Liver (tissue), 9 donors: Measurements from ENCODE around the gene XDH. TPM values are rescaled to one million over a fixed set of nuclear protein-coding genes. Genes with fewer than 3 reads are reported as not detected.
A peak's percentile ranks its signal among the peaks of the same experiment; 100 is the strongest.

Experiments used
- DNase-seq: peaks from one replicate; pipeline ENCODE4 v3.0.0-alpha.2; 2017; ENCODE audit warnings: low spot score
- H3K27ac ChIP-seq, 2 donors: one replicate each; pipeline ENCODE4 v1.7.0; 2013; ENCODE audit warnings: inconsistent platforms in 2 of 2, low read length in 2 of 2, control low read depth in 1 of 2, low read depth in 1 of 2, mild to moderate bottlenecking in 1 of 2
- H3K27me3 ChIP-seq, 4 donors: one replicate each; pipeline versions ENCODE4 v1.6.1 to v1.7.0; 2013; ENCODE audit warnings: low read length in 3 of 4, inconsistent platforms in 1 of 4, mild to moderate bottlenecking in 1 of 4, moderate library complexity in 1 of 4; ENCODE audit not compliant: control insufficient read depth in 4 of 4, insufficient read depth in 4 of 4
- H3K36me3 ChIP-seq, 4 donors: one replicate each; pipeline versions ENCODE4 v1.6.1 to v1.7.0; 2013; ENCODE audit warnings: low read length in 3 of 4, mild to moderate bottlenecking in 3 of 4, low read depth in 1 of 4, moderate library complexity in 1 of 4; ENCODE audit not compliant: control insufficient read depth in 4 of 4, insufficient read depth in 3 of 4
- H3K4me1 ChIP-seq, 4 donors: one replicate each; pipeline versions ENCODE4 v1.6.1 to v1.7.0; 2013; ENCODE audit warnings: low read length in 3 of 4, mild to moderate bottlenecking in 3 of 4, moderate library complexity in 1 of 4; ENCODE audit not compliant: control insufficient read depth in 4 of 4, insufficient read depth in 4 of 4
- H3K4me3 ChIP-seq, 3 donors: one replicate each; pipeline versions ENCODE4 v1.6.1 to v1.7.0; 2013; ENCODE audit warnings: low read length in 3 of 3, control low read depth in 1 of 3, low read depth in 1 of 3, mild to moderate bottlenecking in 1 of 3
- H3K9ac ChIP-seq, 2 donors: one replicate each; pipeline ENCODE4 v1.7.0; 2013; ENCODE audit warnings: low read length in 2 of 2, mild to moderate bottlenecking in 2 of 2, moderate library complexity in 2 of 2, control low read depth in 1 of 2, low read depth in 1 of 2
- H3K9me3 ChIP-seq, 4 donors: one replicate each; pipeline versions ENCODE4 v1.6.1 to v1.7.0; 2013; ENCODE audit warnings: low read length in 3 of 4; ENCODE audit not compliant: control insufficient read depth in 4 of 4
- ATF3 ChIP-seq: IDR thresholded peaks from 2 replicates; pipeline ENCODE4 v1.6.1; 2016; ENCODE audit warnings: antibody characterized with exemption
- CTCF ChIP-seq: fragments of 150-350 bp; IDR thresholded peaks from 2 replicates; pipeline ENCODE4 v1.5.1; 2017; ENCODE audit warnings: improper control_type of control experiment, low read depth, low read length; ENCODE audit not compliant: missing input control
- EGR1 ChIP-seq, 2 donors: IDR thresholded peaks; 2 replicates each; pipeline ENCODE4 v1.6.1; 2016 to 2018; ENCODE audit warnings: antibody characterized with exemption in 2 of 2, low read depth in 2 of 2
- FOXA1 ChIP-seq: IDR thresholded peaks from 2 replicates; pipeline ENCODE4 v1.6.1; 2016; ENCODE audit warnings: antibody characterized with exemption
- FOXA2 ChIP-seq: IDR thresholded peaks from 2 replicates; pipeline ENCODE4 v1.6.1; 2016; ENCODE audit warnings: antibody characterized with exemption
- GABPA ChIP-seq, 2 donors: IDR thresholded peaks in 1 of 2; conservative IDR thresholded peaks in 1 of 2; 2 replicates each; pipeline ENCODE4 v1.6.1; 2016; ENCODE audit warnings: antibody characterized with exemption in 2 of 2, mild to moderate bottlenecking in 1 of 2, moderate library complexity in 1 of 2
- HNF4A ChIP-seq, 2 donors: conservative IDR thresholded peaks; 2 replicates each; pipeline ENCODE4 v1.6.1; 2016; ENCODE audit warnings: antibody characterized with exemption in 2 of 2, mild to moderate bottlenecking in 2 of 2
- HNF4G ChIP-seq: IDR thresholded peaks from 2 replicates; pipeline ENCODE4 v1.6.1; 2016; ENCODE audit warnings: antibody characterized with exemption
- JUND ChIP-seq, 2 donors: IDR thresholded peaks; 2 replicates each; pipeline ENCODE4 v1.6.1; 2016; ENCODE audit warnings: antibody characterized with exemption in 2 of 2
- MAX ChIP-seq: IDR thresholded peaks from 2 replicates; pipeline ENCODE4 v1.6.1; 2016; ENCODE audit warnings: antibody characterized with exemption
- NR2F2 ChIP-seq: IDR thresholded peaks from 2 replicates; pipeline ENCODE4 v1.6.1; 2016; ENCODE audit warnings: antibody characterized with exemption
- RAD21 ChIP-seq, 2 donors: IDR thresholded peaks; 2 replicates each; pipeline ENCODE4 v1.6.1; 2016; ENCODE audit warnings: antibody characterized with exemption in 2 of 2, mild to moderate bottlenecking in 2 of 2
- REST ChIP-seq: IDR thresholded peaks from 2 replicates; pipeline ENCODE4 v1.6.1; 2016; ENCODE audit warnings: antibody characterized with exemption, mild to moderate bottlenecking
- RXRA ChIP-seq, 2 donors: IDR thresholded peaks; 2 replicates each; pipeline ENCODE4 v1.6.1; 2017 to 2018; ENCODE audit warnings: antibody characterized with exemption in 2 of 2, mild to moderate bottlenecking in 1 of 2
- SP1 ChIP-seq: IDR thresholded peaks from 2 replicates; pipeline ENCODE4 v1.6.1; 2018; ENCODE audit warnings: antibody characterized with exemption, mild to moderate bottlenecking
- TAF1 ChIP-seq: conservative IDR thresholded peaks from 2 replicates; pipeline ENCODE4 v1.6.1; 2016; ENCODE audit warnings: antibody characterized with exemption, mild to moderate bottlenecking
- ZBTB33 ChIP-seq: IDR thresholded peaks from 2 replicates; pipeline ENCODE4 v1.6.1; 2016; ENCODE audit warnings: antibody characterized with exemption
- WGBS: extraction: QIAGEN DNeasy Blood & Tissue Kit; methylation state at CpG from one replicate; pipeline ENCODE4 v1.1.7; 2013; 5-methylcytosine and 5-hydroxymethylcytosine counted together
- polyA plus RNA-seq, 2 donors: library from polyadenylated mRNA; stranded (reverse) in 1 of 2; unstranded in 1 of 2; fragments of 200-250 nt in 1 of 2; fragments of >200 nt in 1 of 2; fragmentation: Nextera tagmentation in 1 of 2; extraction: Ambion mirVana in 1 of 2; gene quantifications; one replicate each; pipeline versions ENCODE4 v1.2.1 to v1.2.3, GENCODE V29; 2013 to 2015
- total RNA-seq, 2 donors: library from RNA; depleted of rRNA; stranded (reverse); fragments of >200 nt; gene quantifications; one replicate each; pipeline ENCODE4 v1.2.3, GENCODE V29; 2014
- donor health status: healthy.
- donor health status: healthy.
- donor health status: healthy.
- donor health status: healthy.
- donor health status: healthy.

XDH gene
- total and polyA plus RNA-seq, 4 donors, result 6.8 to 76.6 (median 12.0) TPM

GRCh38 chr2:31381601-31382000 is 32.9 kb downstream of the XDH start:
- H3K4me1 ChIP-seq, result peaks cover 3 to 28% (median 11%) of the 10 kb centered on the region in 4 donors
- H3K4me3 ChIP-seq, result no peak overlapping the region
- H3K36me3 ChIP-seq, result peaks cover 2 to 50% (median 45%) of the 10 kb centered on the region in 4 donors
- no peak overlapping the region for H3K27ac ChIP-seq
- H3K27me3 ChIP-seq, result no peaks in the 10 kb centered on the region
- no peaks in the 10 kb centered on the region for H3K9me3 ChIP-seq
- 92% methylated on average over 6 of the region's 6 CpGs for WGBS
- TF ChIP-seq ATF3, result no peak
- TF ChIP-seq JUND (IDR thresholded peaks at IDR 0.05), result no peak
- no peak for TF ChIP-seq RXRA (IDR thresholded peaks at IDR 0.05)
- TF ChIP-seq CTCF, result no peak
- TF ChIP-seq TAF1, result no peak
- no peak for TF ChIP-seq SP1
- TF ChIP-seq RAD21 (IDR thresholded peaks at IDR 0.05), result no peak
- no peak for TF ChIP-seq EGR1 (IDR thresholded peaks at IDR 0.05; ENCODE audit: low read depth in 2 of 2)
- no peak for TF ChIP-seq FOXA2
- no peak for TF ChIP-seq HNF4A (conservative IDR thresholded peaks at IDR 0.05)
- TF ChIP-seq HNF4G, result no peak
- TF ChIP-seq NR2F2, result no peak
- no peak for TF ChIP-seq ZBTB33
- TF ChIP-seq MAX, result no peak
- no peak for TF ChIP-seq REST
- no peak for TF ChIP-seq GABPA (IDR thresholded peaks at IDR 0.05 in 1 of 2, conservative IDR thresholded peaks at IDR 0.05 in 1 of 2)
- DNase-seq, result no peak
- H3K9ac ChIP-seq, result no peak overlapping the region

- TF ChIP-seq FOXA2 (no peak), HNF4A (conservative IDR thresholded peaks at IDR 0.05) (peak in 1 of 2 donors; percentile 8), CTCF (no peak), JUND (IDR thresholded peaks at IDR 0.05) (no peak), NR2F2 (no peak), FOXA1 (no peak)
- Histone ChIP-seq H3K36me3 (peaks cover 3 to 56% (median 45%) of the 10 kb centered on the region in 4 donors), H3K9me3 (no peaks in the 10 kb centered on the region), H3K27ac (no peak overlapping the region), H3K4me3 (no peak overlapping the region), H3K4me1 (peaks cover 3 to 28% (median 11%) of the 10 kb centered on the region in 4 donors), H3K27me3 (no peaks in the 10 kb centered on the region), H3K9ac (no peak overlapping the region)
- DNase-seq, result no peak
- 89% methylated on average over 3 of the region's 3 CpGs for WGBS
Observed at GRCh38 chr2:31380243-31380642, 34.3 kb downstream of the XDH start.
